SU-DHL-6 (cell line): ENCODE measurements around the gene AKR1B15.

ENCODE experiments used
- H2AFZ ChIP-seq: fragments of 200-600 bp; sonication (generic); 2 replicates; pipeline ENCODE4 v1.6.1; 2014; ENCODE audit warnings: low read depth, mild to moderate bottlenecking, moderate library complexity, mixed read lengths, antibody characterized with exemption, low read length; ENCODE audit not compliant: severe bottlenecking
- H3F3A ChIP-seq: fragments of 200-600 bp; shearing (Covaris generic); 2 replicates; pipeline ENCODE4 v1.6.0; 2016; ENCODE audit warnings: antibody characterized with exemption, mild to moderate bottlenecking; ENCODE audit not compliant: insufficient read depth
- H3K27ac ChIP-seq: fragments of 200-600 bp; sonication (generic); 2 replicates; pipeline ENCODE4 v1.5.1; 2016; ENCODE audit warnings: low read depth, mild to moderate bottlenecking, low read length, moderate library complexity, mixed read lengths
- H3K27me3 ChIP-seq: fragments of 200-600 bp; sonication (generic), shearing (Covaris generic); 2 replicates; pipeline ENCODE4 v1.6.0; 2014; ENCODE audit warnings: mild to moderate bottlenecking, low read length
- H3K36me3 ChIP-seq: fragments of 200-600 bp; sonication (generic); 2 replicates; pipeline ENCODE4 v1.6.1; 2014; ENCODE audit warnings: mild to moderate bottlenecking, low read length, mixed read lengths
- H3K4me2 ChIP-seq: fragments of 300-600, 200-600 bp; shearing (Covaris generic), sonication (generic); 2 replicates; pipeline ENCODE4 v1.6.0; 2014; ENCODE audit warnings: low read length, low read depth, mild to moderate bottlenecking; ENCODE audit not compliant: poor library complexity, severe bottlenecking
- H3K4me3 ChIP-seq: fragments of 200-600 bp; sonication (generic); 2 replicates; pipeline ENCODE4 v1.5.1; 2014; ENCODE audit warnings: antibody characterized with exemption, low read length, mild to moderate bottlenecking, mixed read lengths; ENCODE audit not compliant: insufficient read depth, poor library complexity, severe bottlenecking
- H3K79me2 ChIP-seq: fragments of 200-600 bp; sonication (generic); 2 replicates; pipeline ENCODE4 v1.6.1; 2014; ENCODE audit warnings: mild to moderate bottlenecking, low read length, moderate library complexity; ENCODE audit not compliant: insufficient read depth
- H3K9ac ChIP-seq: fragments of 200-600 bp; sonication (generic); 2 replicates; pipeline ENCODE4 v1.7.0; 2014; ENCODE audit warnings: mild to moderate bottlenecking, low read length
- H3K9me2 ChIP-seq: fragments of 200-600 bp; sonication (generic); replicated peaks from 2 replicates; pipeline ENCODE4 v1.6.1; 2014; ENCODE audit warnings: low read length; ENCODE audit not compliant: insufficient read depth
- H3K9me3 ChIP-seq: fragments of 200-600 bp; sonication (generic); 2 replicates; pipeline ENCODE4 v1.6.1; 2014; ENCODE audit warnings: low read length, mixed read lengths; ENCODE audit not compliant: insufficient read depth
- H4K20me1 ChIP-seq: fragments of 200-600 bp; sonication (generic); 2 replicates; pipeline ENCODE4 v1.6.1; 2014; ENCODE audit warnings: low read depth, mild to moderate bottlenecking, antibody characterized with exemption, low read length, moderate library complexity, mixed read lengths
- CTCF ChIP-seq: fragments of 200-600 bp; sonication (generic); IDR thresholded peaks from one replicate; pipeline ENCODE4 v1.5.1; 2017; ENCODE audit warnings: antibody characterized with exemption, mild to moderate bottlenecking, low read length, moderate library complexity; ENCODE audit not compliant: insufficient read depth, poor library complexity, severe bottlenecking
- EZH2phosphoT487 ChIP-seq: fragments of 200-600 bp; sonication (generic), shearing (Covaris generic); conservative IDR thresholded peaks from 2 replicates; pipeline ENCODE4 v1.6.1; 2018; ENCODE audit warnings: mild to moderate bottlenecking, antibody characterized with exemption, low read length, moderate library complexity, mixed read lengths

AKR1B15 gene

GRCh38 chr7:134527979-134528371, 20.9 kb upstream of the AKR1B15 start:
- Histone ChIP-seq H3K4me3 (no peak overlapping the region), H2AFZ (no peak overlapping the region), H3K79me2 (no peaks in the 10 kb centered on the region), H3K9me2 (no peaks in the 10 kb centered on the region), H3K4me2 (no peak overlapping the region), H3K36me3 (no peaks in the 10 kb centered on the region), H3K27ac (no peak overlapping the region), H3K9ac (no peak overlapping the region), H3F3A (no peaks in the 10 kb centered on the region), H3K9me3 (no peaks in the 10 kb centered on the region), H4K20me1 (no peaks in the 10 kb centered on the region), H3K27me3 (no peaks in the 10 kb centered on the region)
- no peak for TF ChIP-seq CTCF
- TF ChIP-seq EZH2phosphoT487: no peak

GRCh38 chr7:134528749-134529148, 20.2 kb upstream of the AKR1B15 start:
- Histone ChIP-seq H3K27ac (no peak overlapping the region), H3F3A (no peaks in the 10 kb centered on the region), H3K4me2 (no peak overlapping the region), H3K9me3 (no peaks in the 10 kb centered on the region), H3K27me3 (no peaks in the 10 kb centered on the region), H3K79me2 (no peaks in the 10 kb centered on the region), H3K36me3 (no peaks in the 10 kb centered on the region), H3K9ac (no peak overlapping the region), H2AFZ (no peak overlapping the region), H3K4me3 (no peak overlapping the region), H3K9me2 (no peaks in the 10 kb centered on the region), H4K20me1 (no peaks in the 10 kb centered on the region)
- TF ChIP-seq CTCF: no peak
- TF ChIP-seq EZH2phosphoT487: no peak

GRCh38 chr7:134530460-134530859, 18.4 kb upstream of the AKR1B15 start:
- Histone ChIP-seq H3K79me2 (no peaks in the 10 kb centered on the region), H3K4me2 (no peak overlapping the region), H3K9me3 (no peaks in the 10 kb centered on the region), H3F3A (no peaks in the 10 kb centered on the region), H2AFZ (no peak overlapping the region), H3K9ac (no peak overlapping the region), H3K27ac (no peak overlapping the region), H3K36me3 (no peaks in the 10 kb centered on the region), H3K27me3 (no peaks in the 10 kb centered on the region), H3K4me3 (no peak overlapping the region), H4K20me1 (no peaks in the 10 kb centered on the region), H3K9me2 (no peaks in the 10 kb centered on the region)
- no peak for TF ChIP-seq EZH2phosphoT487
- TF ChIP-seq CTCF: no peak
